Progenitor cell of endocrine pancreas (in vitro differentiated cells): ENCODE measurements around the gene SYTL3. TPM values are rescaled to one million over a fixed set of nuclear protein-coding genes. Genes with fewer than 3 reads are reported as not detected.

Source experiments
- DNase-seq: peaks from one replicate; pipeline ENCODE4 v3.0.0; 2021; ENCODE audit warnings: low spot score; ENCODE audit not compliant: unreplicated experiment
- H3K27ac Mint-ChIP-seq: 2 replicates; pipeline ENCODE4 v1.8.0; 2021; ENCODE audit warnings: mild to moderate bottlenecking, moderate library complexity, mixed read lengths
- H3K27me3 Mint-ChIP-seq: 2 replicates; pipeline ENCODE4 v1.8.0; 2021; ENCODE audit warnings: mixed read lengths
- H3K36me3 Mint-ChIP-seq: 2 replicates; pipeline ENCODE4 v1.8.0; 2022; ENCODE audit warnings: mixed read lengths; ENCODE audit not compliant: insufficient read depth
- H3K4me1 Mint-ChIP-seq: 2 replicates; pipeline ENCODE4 v1.8.0; 2021; ENCODE audit warnings: low read depth, mixed read lengths
- H3K4me3 Mint-ChIP-seq: 2 replicates; pipeline ENCODE4 v1.8.0; 2021; ENCODE audit warnings: low read depth, mild to moderate bottlenecking, moderate library complexity, mixed read lengths
- H3K9me3 Mint-ChIP-seq: 2 replicates; pipeline ENCODE4 v1.8.0; 2021; ENCODE audit warnings: low read depth, mixed read lengths
- CTCF ChIP-seq: fragments of 200-600 bp; sonication (generic); IDR thresholded peaks from one replicate; pipeline ENCODE4 v1.5.0; 2021; ENCODE audit warnings: antibody characterized with exemption, mild to moderate bottlenecking; ENCODE audit not compliant: unreplicated experiment
- total RNA-seq: library from RNA; stranded (reverse); gene quantifications from 2 replicates; pipeline ENCODE4 v1.2.1, GENCODE V29; 2021

Gene SYTL3
- total RNA-seq, 1 donor from 2014 or later, result 2.1 TPM

- no peak for TF ChIP-seq CTCF
- Mint-ChIP-seq H3K4me1 (peaks cover 57% of the 10 kb centered on the region), H3K4me3 (no peak overlapping the region), H3K9me3 (no peaks in the 10 kb centered on the region), H3K27me3 (no peaks in the 10 kb centered on the region), H3K27ac (peak overlapping the region; percentile 89), H3K36me3 (peaks cover 5% of the 10 kb centered on the region)
- no peak for DNase-seq
These were observed 145.7 kb downstream of the SYTL3 start for GRCh38 chr6:158795516-158795915.

GRCh38 chr6:158796353-158796752, 146.5 kb downstream of the SYTL3 start:
- TF ChIP-seq CTCF, result no peak
- H3K4me3 Mint-ChIP-seq, result no peak overlapping the region
- no peaks in the 10 kb centered on the region for H3K9me3 Mint-ChIP-seq
- no peak for DNase-seq
- peaks cover 53% of the 10 kb centered on the region for H3K4me1 Mint-ChIP-seq
- peak overlapping the region; percentile 55 for H3K27ac Mint-ChIP-seq
- peaks cover 2% of the 10 kb centered on the region for H3K36me3 Mint-ChIP-seq
- no peaks in the 10 kb centered on the region for H3K27me3 Mint-ChIP-seq

GRCh38 chr6:158797331-158798310, 147.8 kb downstream of the SYTL3 start:
- no peak overlapping the region for H3K4me3 Mint-ChIP-seq
- no peaks in the 10 kb centered on the region for H3K27me3 Mint-ChIP-seq
- TF ChIP-seq CTCF, result no peak
- peak overlapping the region; percentile 74 for H3K27ac Mint-ChIP-seq
- peaks cover 60% of the 10 kb centered on the region for H3K4me1 Mint-ChIP-seq
- H3K9me3 Mint-ChIP-seq, result no peaks in the 10 kb centered on the region
- peaks cover 4% of the 10 kb centered on the region for H3K36me3 Mint-ChIP-seq
- no peak for DNase-seq

GRCh38 chr6:158798311-158798710, 148.5 kb downstream of the SYTL3 start:
- Mint-ChIP-seq H3K27me3 (no peaks in the 10 kb centered on the region), H3K27ac (peak overlapping the region; percentile 84), H3K4me1 (peaks cover 61% of the 10 kb centered on the region), H3K9me3 (no peaks in the 10 kb centered on the region), H3K36me3 (peaks cover 2% of the 10 kb centered on the region), H3K4me3 (no peak overlapping the region)
- TF ChIP-seq CTCF, result no peak
- DNase-seq, result no peak

GRCh38 chr6:158799051-158799792, 149.4 kb downstream of the SYTL3 start:
- H3K4me1 Mint-ChIP-seq, result peaks cover 66% of the 10 kb centered on the region
- peak overlapping the region; percentile 84 for H3K27ac Mint-ChIP-seq
- H3K27me3 Mint-ChIP-seq, result no peaks in the 10 kb centered on the region
- no peak overlapping the region for H3K4me3 Mint-ChIP-seq
- peaks cover 4% of the 10 kb centered on the region for H3K36me3 Mint-ChIP-seq
- H3K9me3 Mint-ChIP-seq, result no peaks in the 10 kb centered on the region
- no peak for DNase-seq
- no peak for TF ChIP-seq CTCF
